ENCODE data around the gene S100G.

S100G gene

DNA sequence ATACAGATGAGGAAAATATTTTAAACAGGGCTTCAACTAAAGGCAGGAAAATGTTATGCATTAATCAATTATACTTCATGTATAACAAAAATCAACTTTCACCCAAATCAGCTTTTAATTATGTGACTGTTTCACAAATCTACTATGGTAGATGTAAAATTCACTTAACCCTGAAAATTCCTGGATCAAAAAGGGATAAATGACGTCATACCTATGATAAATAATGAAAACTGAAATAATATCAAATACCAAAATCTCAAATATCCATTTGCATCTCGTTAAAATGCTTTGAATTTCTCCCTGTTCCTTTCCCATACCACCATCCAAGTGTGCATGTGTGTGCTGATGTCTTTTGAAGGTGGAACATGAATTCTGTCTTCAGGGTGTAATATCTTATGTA is 11.5 kb downstream of the S100G start:
- Histone ChIP-seq H3K18ac (ENCODE audit: low read length) (no peak overlapping the region), H3K27me3 (ENCODE audit: insufficient read depth, low read length) (no peaks in the 10 kb centered on the region), H4K12ac (ENCODE audit: low read depth, low read length) (no peak overlapping the region), H3K79me2 (ENCODE audit: control insufficient read depth, insufficient read depth, low read length, poor library complexity) (no peaks in the 10 kb centered on the region), H4K91ac (ENCODE audit: low read depth, low read length) (no peak overlapping the region), H3K23ac (ENCODE audit: low read length) (no peak overlapping the region), H3K9me3 (ENCODE audit: insufficient read depth, low read depth, low read length) (no peaks in the 10 kb centered on the region), H2AK5ac (ENCODE audit: low read length) (no peak overlapping the region), H3K4me2 (ENCODE audit: low read length) (no peak overlapping the region), H3K14ac (ENCODE audit: low read length) (no peak overlapping the region), H2BK120ac (ENCODE audit: insufficient read depth, low read length, poor library complexity) (no peak overlapping the region), H3K79me1 (ENCODE audit: low read length) (no peaks in the 10 kb centered on the region), H4K8ac (ENCODE audit: low read depth, low read length) (no peak overlapping the region), H3K36me3 (ENCODE audit: control insufficient read depth in 1 of 2, insufficient read depth in 2 of 2, low read length in 2 of 2) (peaks cover 2 to 5% of the 10 kb centered on the region in 2 experiments), H3K4me1 (ENCODE audit: control insufficient read depth in 1 of 2, insufficient read depth in 2 of 2, low read length in 2 of 2) (no peaks in the 10 kb centered on the region), H2AFZ (ENCODE audit: insufficient read depth, low read length, poor library complexity) (no peak overlapping the region), H3K4ac (ENCODE audit: low read depth, low read length) (no peak overlapping the region), H3K27ac (ENCODE audit: low read depth, low read length) (no peak overlapping the region), H2BK5ac (ENCODE audit: low read depth, low read length, poor library complexity) (no peak overlapping the region), H3K4me3 (ENCODE audit: low read depth, low read length) (no peak overlapping the region), H2BK12ac (ENCODE audit: low read length) (no peak overlapping the region), H3K9ac (ENCODE audit: low read length) (no peak overlapping the region)
- no CpG with 5 or more reads among the region's 2 CpGs for WGBS (ENCODE audit: extremely low coverage, insufficient coverage, insufficient read length)
- DNase-seq: no peak

DNA sequence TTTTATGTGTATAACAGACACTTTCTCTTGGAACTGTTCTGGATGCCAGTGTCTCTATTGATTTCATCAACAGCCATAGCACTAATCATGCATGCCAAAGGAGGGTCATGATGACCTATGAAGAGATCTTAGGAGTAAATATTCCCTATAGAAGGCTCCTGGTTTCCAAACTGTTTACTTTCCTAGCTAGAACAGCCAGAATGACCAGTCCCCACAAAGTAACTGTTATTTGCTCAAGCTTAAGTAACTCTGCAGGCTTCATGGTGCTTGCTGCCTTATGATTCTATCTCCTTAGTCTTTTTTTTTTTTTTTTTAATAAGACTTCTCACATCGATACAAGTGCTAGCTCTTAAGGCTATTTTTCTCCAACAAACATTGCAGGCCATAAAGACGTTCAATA is 12.4 kb downstream of the S100G start:
- no peak overlapping the region for H3K9ac ChIP-seq (ENCODE audit: low read length)
- DNase-seq: no peak
- no peak overlapping the region for H3K23ac ChIP-seq (ENCODE audit: low read length)
- no peak overlapping the region for H3K14ac ChIP-seq (ENCODE audit: low read length)
- H2AFZ ChIP-seq (ENCODE audit: insufficient read depth, low read length, poor library complexity): no peak overlapping the region
- H2BK120ac ChIP-seq (ENCODE audit: insufficient read depth, low read length, poor library complexity): no peak overlapping the region
- no peaks in the 10 kb centered on the region for H3K79me2 ChIP-seq (ENCODE audit: control insufficient read depth, insufficient read depth, low read length, poor library complexity)
- no peak overlapping the region for H2AK5ac ChIP-seq (ENCODE audit: low read length)
- H3K9me3 ChIP-seq (ENCODE audit: insufficient read depth, low read depth, low read length): no peaks in the 10 kb centered on the region
- H4K12ac ChIP-seq (ENCODE audit: low read depth, low read length): no peak overlapping the region
- peaks cover 4 to 5% of the 10 kb centered on the region in 2 experiments for H3K36me3 ChIP-seq (ENCODE audit: control insufficient read depth in 1 of 2, insufficient read depth in 2 of 2, low read length in 2 of 2)
- no peak overlapping the region for H4K8ac ChIP-seq (ENCODE audit: low read depth, low read length)
- H3K4me3 ChIP-seq (ENCODE audit: low read depth, low read length): no peak overlapping the region
- H3K18ac ChIP-seq (ENCODE audit: low read length): no peak overlapping the region
- no peak overlapping the region for H3K4me2 ChIP-seq (ENCODE audit: low read length)
- no peak overlapping the region for H2BK12ac ChIP-seq (ENCODE audit: low read length)
- H3K4ac ChIP-seq (ENCODE audit: low read depth, low read length): no peak overlapping the region
- H3K4me1 ChIP-seq (ENCODE audit: control insufficient read depth in 1 of 2, insufficient read depth in 2 of 2, low read length in 2 of 2): no peaks in the 10 kb centered on the region
- H3K27ac ChIP-seq (ENCODE audit: low read depth, low read length): no peak overlapping the region
- no peaks in the 10 kb centered on the region for H3K79me1 ChIP-seq (ENCODE audit: low read length)
- no peak overlapping the region for H4K91ac ChIP-seq (ENCODE audit: low read depth, low read length)
- WGBS (ENCODE audit: extremely low coverage, insufficient coverage, insufficient read length): no CpG with 5 or more reads among the region's 2 CpGs
- H3K27me3 ChIP-seq (ENCODE audit: insufficient read depth, low read length): no peaks in the 10 kb centered on the region
- no peak overlapping the region for H2BK5ac ChIP-seq (ENCODE audit: low read depth, low read length, poor library complexity)

DNA sequence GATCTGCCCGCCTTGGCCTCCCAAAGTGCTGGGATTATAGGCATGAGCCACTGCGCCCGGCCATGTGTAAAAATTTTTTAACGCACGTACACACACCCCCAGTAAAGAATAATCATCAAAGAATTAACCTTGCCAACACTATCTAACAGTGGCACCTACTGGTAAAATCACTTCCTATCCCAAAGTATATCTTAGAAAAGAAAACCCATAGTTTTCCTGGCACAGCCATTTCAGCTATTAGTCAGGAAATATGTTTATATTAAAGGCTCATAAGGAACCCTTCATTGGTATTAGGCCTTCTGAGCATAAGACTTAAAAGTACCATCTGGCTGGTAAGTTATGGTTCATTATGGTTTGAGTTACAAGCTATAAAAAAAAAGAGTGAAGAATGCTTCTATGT is 14.1 kb downstream of the S100G start:
- H2BK12ac ChIP-seq (ENCODE audit: low read length): no peak overlapping the region

DNA sequence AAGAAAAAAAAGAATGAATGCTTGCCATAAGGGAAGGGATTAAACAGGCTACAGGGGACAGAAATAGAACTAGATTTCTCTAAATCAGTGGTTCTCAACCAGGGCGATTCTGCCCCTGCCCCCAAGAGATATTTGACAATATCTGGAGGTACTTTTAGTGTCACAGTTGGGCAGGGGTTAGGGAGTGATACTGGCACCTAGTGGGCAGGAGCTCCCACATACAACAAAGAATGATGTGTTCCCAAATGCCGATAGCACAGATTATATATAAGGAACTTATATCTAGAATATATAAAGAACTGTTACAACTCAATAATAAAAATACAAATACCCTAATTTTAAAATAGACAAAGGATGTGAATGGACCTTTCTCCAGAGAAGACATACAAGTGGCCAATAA is 14.7 kb downstream of the S100G start:
- H2BK5ac ChIP-seq (ENCODE audit: low read depth, low read length, poor library complexity): no peak overlapping the region
- peaks cover 11 to 13% of the 10 kb centered on the region in 2 experiments for H3K36me3 ChIP-seq (ENCODE audit: control insufficient read depth in 1 of 2, insufficient read depth in 2 of 2, low read length in 2 of 2)
- DNase-seq: no peak
- no peak overlapping the region for H3K4me2 ChIP-seq (ENCODE audit: low read length)
- no peaks in the 10 kb centered on the region for H3K9me3 ChIP-seq (ENCODE audit: insufficient read depth, low read depth, low read length)
- H3K79me2 ChIP-seq (ENCODE audit: control insufficient read depth, insufficient read depth, low read length, poor library complexity): no peaks in the 10 kb centered on the region
- H3K4me1 ChIP-seq (ENCODE audit: control insufficient read depth in 1 of 2, insufficient read depth in 2 of 2, low read length in 2 of 2): no peaks in the 10 kb centered on the region
- no peak overlapping the region for H4K91ac ChIP-seq (ENCODE audit: low read depth, low read length)
- WGBS (ENCODE audit: extremely low coverage, insufficient coverage, insufficient read length): no CpG with 5 or more reads among the region's 2 CpGs
- no peaks in the 10 kb centered on the region for H3K79me1 ChIP-seq (ENCODE audit: low read length)
- no peak overlapping the region for H2AK5ac ChIP-seq (ENCODE audit: low read length)
- no peak overlapping the region for H3K14ac ChIP-seq (ENCODE audit: low read length)
- no peak overlapping the region for H3K4ac ChIP-seq (ENCODE audit: low read depth, low read length)
- H3K23ac ChIP-seq (ENCODE audit: low read length): no peak overlapping the region
- no peak overlapping the region for H4K12ac ChIP-seq (ENCODE audit: low read depth, low read length)
- H2BK120ac ChIP-seq (ENCODE audit: insufficient read depth, low read length, poor library complexity): no peak overlapping the region
- H3K4me3 ChIP-seq (ENCODE audit: low read depth, low read length): no peak overlapping the region
- no peak overlapping the region for H3K27ac ChIP-seq (ENCODE audit: low read depth, low read length)
- H2AFZ ChIP-seq (ENCODE audit: insufficient read depth, low read length, poor library complexity): no peak overlapping the region
- no peak overlapping the region for H2BK12ac ChIP-seq (ENCODE audit: low read length)
- H3K9ac ChIP-seq (ENCODE audit: low read length): no peak overlapping the region
- H4K8ac ChIP-seq (ENCODE audit: low read depth, low read length): no peak overlapping the region
- no peak overlapping the region for H3K18ac ChIP-seq (ENCODE audit: low read length)
- H3K27me3 ChIP-seq (ENCODE audit: insufficient read depth, low read length): no peaks in the 10 kb centered on the region

More for the DNA sequence above, 14.1 kb downstream of the S100G start:
- Histone ChIP-seq H4K91ac (ENCODE audit: low read depth, low read length) (no peak overlapping the region), H4K8ac (ENCODE audit: low read depth, low read length) (no peak overlapping the region), H3K79me2 (ENCODE audit: control insufficient read depth, insufficient read depth, low read length, poor library complexity) (no peaks in the 10 kb centered on the region), H3K27ac (ENCODE audit: low read depth, low read length) (no peak overlapping the region), H3K9ac (ENCODE audit: low read length) (no peak overlapping the region), H3K18ac (ENCODE audit: low read length) (no peak overlapping the region), H3K4me2 (ENCODE audit: low read length) (no peak overlapping the region), H3K4ac (ENCODE audit: low read depth, low read length) (no peak overlapping the region), H3K36me3 (ENCODE audit: control insufficient read depth in 1 of 2, insufficient read depth in 2 of 2, low read length in 2 of 2) (peaks cover 8 to 10% of the 10 kb centered on the region in 2 experiments), H3K4me1 (ENCODE audit: control insufficient read depth in 1 of 2, insufficient read depth in 2 of 2, low read length in 2 of 2) (no peaks in the 10 kb centered on the region), H3K23ac (ENCODE audit: low read length) (no peak overlapping the region), H3K14ac (ENCODE audit: low read length) (no peak overlapping the region), H2AFZ (ENCODE audit: insufficient read depth, low read length, poor library complexity) (no peak overlapping the region), H2BK5ac (ENCODE audit: low read depth, low read length, poor library complexity) (no peak overlapping the region), H2AK5ac (ENCODE audit: low read length) (no peak overlapping the region), H4K12ac (ENCODE audit: low read depth, low read length) (no peak overlapping the region), H3K79me1 (ENCODE audit: low read length) (no peaks in the 10 kb centered on the region), H3K9me3 (ENCODE audit: insufficient read depth, low read depth, low read length) (no peaks in the 10 kb centered on the region), H3K4me3 (ENCODE audit: low read depth, low read length) (no peak overlapping the region), H2BK120ac (ENCODE audit: insufficient read depth, low read length, poor library complexity) (no peak overlapping the region), H3K27me3 (ENCODE audit: insufficient read depth, low read length) (no peaks in the 10 kb centered on the region)
- no CpG with 5 or more reads among the region's 5 CpGs for WGBS (ENCODE audit: extremely low coverage, insufficient coverage, insufficient read length)
- DNase-seq: no peak
